Measurements from ENCODE around the gene PLPPR5.

DNA sequence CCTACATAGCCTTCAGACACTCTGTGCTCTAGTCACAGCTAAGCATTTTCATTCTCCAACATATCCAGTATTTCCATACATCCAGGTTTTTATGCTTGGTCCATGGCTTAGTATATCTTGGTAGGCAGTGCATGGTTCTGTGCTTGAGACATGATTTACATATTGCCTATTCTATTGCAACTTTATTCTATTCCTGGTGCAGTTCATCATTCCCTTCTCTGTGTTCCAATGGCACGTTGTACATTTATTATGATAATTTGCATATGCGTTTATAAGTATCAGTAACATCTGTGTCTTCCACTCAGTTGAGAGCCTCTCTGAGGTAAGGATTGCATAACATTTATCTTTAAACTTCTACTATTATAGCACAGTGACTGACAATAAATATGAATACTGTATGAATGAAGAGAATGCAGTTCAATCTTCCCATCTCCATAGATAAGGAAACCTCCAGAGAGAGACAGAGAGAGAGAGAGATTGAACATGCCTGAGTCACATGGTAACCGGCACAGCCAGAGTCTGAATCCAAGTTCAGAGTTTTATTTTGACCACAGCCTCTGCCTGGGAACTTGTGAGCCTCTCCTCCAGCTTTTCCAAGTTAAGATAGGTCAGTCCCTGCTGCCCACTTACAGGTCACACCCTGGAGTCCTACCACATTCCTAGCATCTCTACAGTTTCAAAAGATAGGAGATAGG lies 41.5 kb downstream of the PLPPR5 start:
- no peak for TF ChIP-seq CTCF (tag by site-specific recombination; IDR thresholded peaks at IDR 0.05)
- no peak for TF ChIP-seq ZSCAN5A (tag by site-specific recombination; IDR thresholded peaks at IDR 0.05)
- no peak for TF ChIP-seq ZBTB48 (tag by site-specific recombination; IDR thresholded peaks at IDR 0.05)
- no peak for TF ChIP-seq ZNF660 (tag by site-specific recombination; IDR thresholded peaks at IDR 0.05)
- TF ChIP-seq ATF2 (tag by site-specific recombination; IDR thresholded peaks at IDR 0.05; ENCODE audit: low read depth): no peak
- TF ChIP-seq ZNF121 (tag by site-specific recombination; IDR thresholded peaks at IDR 0.05): no peak
- no peak for TF ChIP-seq ZBTB26 (tag by site-specific recombination; optimal IDR thresholded peaks at IDR 0.05)
- TF ChIP-seq, protein P1, sequence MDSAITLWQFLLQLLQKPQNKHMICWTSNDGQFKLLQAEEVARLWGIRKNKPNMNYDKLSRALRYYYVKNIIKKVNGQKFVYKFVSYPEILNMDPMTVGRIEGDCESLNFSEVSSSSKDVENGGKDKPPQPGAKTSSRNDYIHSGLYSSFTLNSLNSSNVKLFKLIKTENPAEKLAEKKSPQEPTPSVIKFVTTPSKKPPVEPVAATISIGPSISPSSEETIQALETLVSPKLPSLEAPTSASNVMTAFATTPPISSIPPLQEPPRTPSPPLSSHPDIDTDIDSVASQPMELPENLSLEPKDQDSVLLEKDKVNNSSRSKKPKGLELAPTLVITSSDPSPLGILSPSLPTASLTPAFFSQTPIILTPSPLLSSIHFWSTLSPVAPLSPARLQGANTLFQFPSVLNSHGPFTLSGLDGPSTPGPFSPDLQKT (IDR thresholded peaks at IDR 0.05; ENCODE audit: borderline replicate concordance, low read depth, low read length): no peak
- TF ChIP-seq, protein P2, sequence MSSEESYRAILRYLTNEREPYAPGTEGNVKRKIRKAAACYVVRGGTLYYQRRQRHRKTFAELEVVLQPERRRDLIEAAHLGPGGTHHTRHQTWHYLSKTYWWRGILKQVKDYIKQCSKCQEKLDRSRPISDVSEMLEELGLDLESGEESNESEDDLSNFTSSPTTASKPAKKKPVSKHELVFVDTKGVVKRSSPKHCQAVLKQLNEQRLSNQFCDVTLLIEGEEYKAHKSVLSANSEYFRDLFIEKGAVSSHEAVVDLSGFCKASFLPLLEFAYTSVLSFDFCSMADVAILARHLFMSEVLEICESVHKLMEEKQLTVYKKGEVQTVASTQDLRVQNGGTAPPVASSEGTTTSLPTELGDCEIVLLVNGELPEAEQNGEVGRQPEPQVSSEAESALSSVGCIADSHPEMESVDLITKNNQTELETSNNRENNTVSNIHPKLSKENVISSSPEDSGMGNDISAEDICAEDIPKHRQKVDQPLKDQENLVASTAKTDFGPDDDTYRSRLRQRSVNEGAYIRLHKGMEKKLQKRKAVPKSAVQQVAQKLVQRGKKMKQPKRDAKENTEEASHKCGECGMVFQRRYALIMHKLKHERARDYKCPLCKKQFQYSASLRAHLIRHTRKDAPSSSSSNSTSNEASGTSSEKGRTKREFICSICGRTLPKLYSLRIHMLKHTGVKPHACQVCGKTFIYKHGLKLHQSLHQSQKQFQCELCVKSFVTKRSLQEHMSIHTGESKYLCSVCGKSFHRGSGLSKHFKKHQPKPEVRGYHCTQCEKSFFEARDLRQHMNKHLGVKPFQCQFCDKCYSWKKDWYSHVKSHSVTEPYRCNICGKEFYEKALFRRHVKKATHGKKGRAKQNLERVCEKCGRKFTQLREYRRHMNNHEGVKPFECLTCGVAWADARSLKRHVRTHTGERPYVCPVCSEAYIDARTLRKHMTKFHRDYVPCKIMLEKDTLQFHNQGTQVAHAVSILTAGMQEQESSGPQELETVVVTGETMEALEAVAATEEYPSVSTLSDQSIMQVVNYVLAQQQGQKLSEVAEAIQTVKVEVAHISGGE (tag by site-specific recombination; conservative IDR thresholded peaks at IDR 0.05; ENCODE audit: low read depth): no peak

All from HEK293 (cell line).